Spleen (tissue), 7 donors: ENCODE data around the gene SEC14L3.

Experiments
- POLR2A ChIP-seq, 3 donors: fragments of 450-650 bp; IDR thresholded peaks; one replicate each; pipeline ENCODE4 v1.5.1; 2017; ENCODE audit warnings: antibody characterized with exemption in 3 of 3, mild to moderate bottlenecking in 1 of 3
- POLR2AphosphoS5 ChIP-seq, 3 donors: sonication (generic); formaldehyde crosslinking; IDR thresholded peaks; one replicate each; pipeline ENCODE4 v1.5.1; 2017; ENCODE audit warnings: antibody characterized with exemption in 3 of 3
- TF ChIP-seq, protein P1 (sequence below), 11 experiments: fragments of 200-600 bp in 7 of 11; fragments of 450-650 bp in 4 of 11; sonication (generic) in 4 of 11; IDR thresholded peaks in 8 of 11; conservative IDR thresholded peaks in 3 of 11; 1 replicate in 7 of 11; 2 replicates in 4 of 11; pipeline versions ENCODE4 v1.4.0 to v1.8.0; 2016 to 2021; ENCODE audit warnings: antibody characterized with exemption in 11 of 11, inconsistent platforms in 4 of 11, mild to moderate bottlenecking in 1 of 11
- donor health status: DM: no; HTN: no; CAD: no; lungs with moderate emphysema.
- donor health status: DM: no; HTN: no; CAD: no.
- donor health status: DM: no; HTN: no; CAD: no.

DNA sequence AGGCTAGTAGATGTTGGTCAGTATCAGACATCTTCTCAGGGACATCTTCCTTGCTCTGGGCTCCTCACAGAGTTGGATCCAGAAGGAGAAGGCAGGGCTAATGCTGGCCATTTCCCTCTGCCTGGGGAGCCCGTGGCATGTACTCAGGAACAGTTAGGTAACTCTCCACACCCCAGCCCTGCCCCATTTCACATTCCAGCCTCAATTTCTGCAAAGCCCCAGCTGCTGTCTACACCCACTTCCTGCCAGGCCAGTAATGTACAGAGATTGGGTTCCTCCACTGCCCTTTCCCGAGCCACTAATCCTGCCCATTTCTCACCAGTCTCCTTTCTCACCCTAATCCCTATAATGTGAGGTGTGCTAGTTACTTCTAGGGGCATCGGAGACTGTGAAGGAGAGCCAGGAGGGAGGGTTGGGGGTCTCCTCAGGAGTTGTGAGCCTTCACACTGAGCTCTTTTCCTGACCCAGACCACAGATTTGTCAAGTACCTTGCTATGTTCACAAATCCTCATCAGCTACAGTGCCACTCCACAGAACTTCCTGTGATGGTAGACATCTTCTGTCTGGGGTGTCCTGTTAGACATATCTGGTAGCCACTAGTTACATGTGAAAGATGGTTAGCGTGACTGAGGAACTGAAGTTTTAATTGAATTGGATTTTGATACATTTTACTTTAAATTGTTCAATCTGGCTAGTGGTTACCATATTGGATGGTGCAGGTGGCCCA is 1.3 kb upstream of the SEC14L3 start:
- TF ChIP-seq, protein P1, sequence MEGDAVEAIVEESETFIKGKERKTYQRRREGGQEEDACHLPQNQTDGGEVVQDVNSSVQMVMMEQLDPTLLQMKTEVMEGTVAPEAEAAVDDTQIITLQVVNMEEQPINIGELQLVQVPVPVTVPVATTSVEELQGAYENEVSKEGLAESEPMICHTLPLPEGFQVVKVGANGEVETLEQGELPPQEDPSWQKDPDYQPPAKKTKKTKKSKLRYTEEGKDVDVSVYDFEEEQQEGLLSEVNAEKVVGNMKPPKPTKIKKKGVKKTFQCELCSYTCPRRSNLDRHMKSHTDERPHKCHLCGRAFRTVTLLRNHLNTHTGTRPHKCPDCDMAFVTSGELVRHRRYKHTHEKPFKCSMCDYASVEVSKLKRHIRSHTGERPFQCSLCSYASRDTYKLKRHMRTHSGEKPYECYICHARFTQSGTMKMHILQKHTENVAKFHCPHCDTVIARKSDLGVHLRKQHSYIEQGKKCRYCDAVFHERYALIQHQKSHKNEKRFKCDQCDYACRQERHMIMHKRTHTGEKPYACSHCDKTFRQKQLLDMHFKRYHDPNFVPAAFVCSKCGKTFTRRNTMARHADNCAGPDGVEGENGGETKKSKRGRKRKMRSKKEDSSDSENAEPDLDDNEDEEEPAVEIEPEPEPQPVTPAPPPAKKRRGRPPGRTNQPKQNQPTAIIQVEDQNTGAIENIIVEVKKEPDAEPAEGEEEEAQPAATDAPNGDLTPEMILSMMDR (IDR thresholded peaks at IDR 0.05 in 8 of 11, conservative IDR thresholded peaks at IDR 0.05 in 3 of 11), result no peak
- TF ChIP-seq POLR2A (IDR thresholded peaks at IDR 0.05) (no peak), POLR2AphosphoS5 (IDR thresholded peaks at IDR 0.05) (no peak)
